ENCODE measurements around the gene PEF1. TPM values are rescaled to one million over a fixed set of nuclear protein-coding genes. Genes with fewer than 3 reads are reported as not detected.

PEF1 gene
- total RNA-seq, 1 experiment from 2014 or later: 40.3 TPM

- Histone ChIP-seq H4K5ac (ENCODE audit: insufficient read length, low read depth, low read length) (no peak overlapping the region), H2BK120ac (ENCODE audit: low read depth, low read length, poor library complexity, severe bottlenecking) (no peak overlapping the region), H3K4me2 (ENCODE audit: insufficient read depth, insufficient read length, low read length) (no peak overlapping the region), H3K9me3 (ENCODE audit: control insufficient read depth, low read depth, low read length) (no peaks in the 10 kb centered on the region), H3K27me3 (ENCODE audit: insufficient read depth, low read length) (no peaks in the 10 kb centered on the region), H3K79me2 (ENCODE audit: insufficient read depth, low read length) (no peaks in the 10 kb centered on the region), H2AK5ac (ENCODE audit: insufficient read length, low read length) (no peak overlapping the region), H3K14ac (ENCODE audit: insufficient read depth, low read length) (no peak overlapping the region), H3K79me1 (ENCODE audit: insufficient read depth, low read depth, low read length, poor library complexity, severe bottlenecking) (no peaks in the 10 kb centered on the region), H2BK20ac (ENCODE audit: low read depth, low read length, poor library complexity, severe bottlenecking) (no peak overlapping the region), H2BK12ac (ENCODE audit: insufficient read length, low read depth, low read length) (no peak overlapping the region), H3K4me1 (ENCODE audit: insufficient read depth, low read length) (no peaks in the 10 kb centered on the region), H3K27ac (ENCODE audit: insufficient read length, low read depth, low read length) (no peak overlapping the region), H2BK15ac (ENCODE audit: low read depth, low read length) (no peak overlapping the region), H2BK5ac (ENCODE audit: insufficient read length, low read length) (no peak overlapping the region), H3K23me2 (ENCODE audit: insufficient read length, low read depth, low read length, poor library complexity, severe bottlenecking) (no peaks in the 10 kb centered on the region), H3K56ac (ENCODE audit: insufficient read length, low read depth, low read length) (no peak overlapping the region), H2AFZ (ENCODE audit: low read length) (no peak overlapping the region), H3K9ac (ENCODE audit: extremely low read depth, insufficient read length, low read length) (no peak overlapping the region), H3T11ph (ENCODE audit: low read length) (no peak overlapping the region), H4K20me1 (ENCODE audit: control insufficient read depth, insufficient read depth, insufficient read length) (no peaks in the 10 kb centered on the region), H3K23ac (ENCODE audit: insufficient read length, low read depth, low read length) (no peak overlapping the region), H3K4ac (ENCODE audit: low read depth, low read length) (no peak overlapping the region), H4K91ac (ENCODE audit: insufficient read length, low read depth, low read length) (no peak overlapping the region), H3K18ac (ENCODE audit: insufficient read length, low read depth, low read length) (no peak overlapping the region), H4K8ac (replicated peaks; ENCODE audit: insufficient read length, low read depth, low read length) (no peak overlapping the region)
- DNase-seq: no peak
- Mint-ChIP-seq H3K27me3 (ENCODE audit: low read depth) (no peaks in the 10 kb centered on the region), H3K36me3 (ENCODE audit: insufficient read depth in 1 of 3, low read depth in 3 of 3) (no peaks in the 10 kb centered on the region), H3K27ac (peak overlapping the region in 1 of 3 experiments; percentile 82; a peak in 2 of 7 replicates), H3K9me3 (no peaks in the 10 kb centered on the region; a peak in 1 of 5 replicates), H3K4me1 (peaks cover 6 to 17% of the 10 kb centered on the region in 2 experiments), H3K4me3 (no peak overlapping the region)
- TF ChIP-seq CTCF (conservative IDR thresholded peaks at IDR 0.05): no peak
- WGBS (ENCODE audit: extremely low coverage, insufficient read length, low lambda C conversion rate): no CpG with 5 or more reads among the region's 14 CpGs
Observed at GRCh38 chr1:31675756-31676155, 31.1 kb upstream of the PEF1 start.
